Measurements from ENCODE around the gene PDCD6IP. TPM values are rescaled to one million over a fixed set of nuclear protein-coding genes. Genes with fewer than 3 reads are reported as not detected.

Gene PDCD6IP
- total and polyA plus RNA-seq, 2 experiments from 2014 or later = 45.1 to 185 TPM

- Histone ChIP-seq H3K4me1 (ENCODE audit: insufficient read depth) (peaks cover 8% of the 10 kb centered on the region), H3K4me2 (no peak overlapping the region), H3F3A (replicated peaks; ENCODE audit: low read depth) (no peaks in the 10 kb centered on the region), H3K36me3 (ENCODE audit: insufficient read depth) (no peaks in the 10 kb centered on the region), H4K20me1 (replicated peaks; ENCODE audit: insufficient read depth) (no peaks in the 10 kb centered on the region), H3K4me3 (no peak overlapping the region), H3K27ac (ENCODE audit: low read depth) (no peak overlapping the region), H3K9me2 (ENCODE audit: insufficient read depth) (no peaks in the 10 kb centered on the region), H3K27me3 (ENCODE audit: insufficient read depth) (no peaks in the 10 kb centered on the region), H2AFZ (no peak overlapping the region), H3K79me2 (replicated peaks; ENCODE audit: insufficient read depth) (no peaks in the 10 kb centered on the region)
- no peak for ATAC-seq
- no peak for DNase-seq (ENCODE audit: low spot score)
- H3K4me1 Mint-ChIP-seq = peaks cover 29% of the 10 kb centered on the region
- no peaks in the 10 kb centered on the region for H3K36me3 Mint-ChIP-seq (ENCODE audit: low read depth)
- no peak overlapping the region for H3K27ac Mint-ChIP-seq
- H3K4me3 Mint-ChIP-seq = no peak overlapping the region
- TF ChIP-seq REST (IDR thresholded peaks at IDR 0.05; ENCODE audit: unreplicated experiment) = no peak
- H3K27me3 Mint-ChIP-seq (ENCODE audit: insufficient read depth, low read depth, poor library complexity) = no peaks in the 10 kb centered on the region
- H3K9me3 Mint-ChIP-seq = no peaks in the 10 kb centered on the region
Measured at GRCh38 chr3:33790091-33790490, 8.3 kb upstream of the PDCD6IP start.

DNA sequence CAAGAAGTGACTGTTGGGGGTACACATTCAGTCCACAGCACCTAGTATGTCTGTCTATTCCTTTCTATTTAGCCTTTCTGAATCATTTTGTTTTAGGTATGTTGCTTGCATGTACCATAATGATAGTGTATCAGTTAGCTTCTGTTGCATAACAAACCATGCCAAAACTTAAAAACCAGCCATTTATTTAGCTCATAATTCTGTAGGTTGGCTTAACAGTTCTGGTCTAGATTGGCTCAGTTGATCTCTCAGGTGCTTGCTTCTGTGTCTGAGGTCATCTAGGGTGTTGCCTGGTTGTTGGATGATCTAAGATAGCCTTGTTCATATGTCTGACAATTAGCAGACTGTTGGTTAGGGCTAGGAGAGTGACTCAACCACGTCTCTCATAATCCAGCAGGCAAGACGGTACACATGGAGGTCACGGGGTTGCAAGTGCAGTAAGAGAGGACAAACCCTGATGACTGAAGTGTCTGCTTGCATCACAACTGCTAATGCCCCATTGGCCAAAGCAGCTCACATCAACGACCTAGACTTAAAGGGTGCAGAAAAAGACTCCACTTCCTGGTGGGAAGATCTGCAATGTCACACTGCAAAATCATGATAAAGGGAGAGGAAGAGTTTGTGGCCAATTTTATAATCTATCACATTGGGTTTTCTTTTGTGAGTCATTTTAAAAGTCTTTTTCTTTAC is 6.8 kb upstream of the PDCD6IP start:
- ATAC-seq = no peak
- H3K4me1 Mint-ChIP-seq = peaks cover 27% of the 10 kb centered on the region
- DNase-seq (ENCODE audit: low spot score) = no peak
- H3F3A ChIP-seq (replicated peaks; ENCODE audit: low read depth) = no peaks in the 10 kb centered on the region
- peaks cover 8% of the 10 kb centered on the region for H3K4me1 ChIP-seq (ENCODE audit: insufficient read depth)
- H2AFZ ChIP-seq = no peak overlapping the region
- H3K4me3 ChIP-seq = no peak overlapping the region
- no peaks in the 10 kb centered on the region for H3K9me3 Mint-ChIP-seq
- no peak overlapping the region for H3K4me3 Mint-ChIP-seq
- no peaks in the 10 kb centered on the region for H4K20me1 ChIP-seq (replicated peaks; ENCODE audit: insufficient read depth)
- H3K27me3 Mint-ChIP-seq (ENCODE audit: insufficient read depth, low read depth, poor library complexity) = no peaks in the 10 kb centered on the region
- no peak overlapping the region for H3K27ac Mint-ChIP-seq
- H3K27me3 ChIP-seq (ENCODE audit: insufficient read depth) = no peaks in the 10 kb centered on the region
- no peaks in the 10 kb centered on the region for H3K9me2 ChIP-seq (ENCODE audit: insufficient read depth)
- no peaks in the 10 kb centered on the region for H3K79me2 ChIP-seq (replicated peaks; ENCODE audit: insufficient read depth)
- H3K36me3 ChIP-seq (ENCODE audit: insufficient read depth) = no peaks in the 10 kb centered on the region
- H3K27ac ChIP-seq (ENCODE audit: low read depth) = no peak overlapping the region
- H3K36me3 Mint-ChIP-seq (ENCODE audit: low read depth) = no peaks in the 10 kb centered on the region
- H3K4me2 ChIP-seq = no peak overlapping the region
- TF ChIP-seq ZNF331 (CRISPR knock-in tag; IDR thresholded peaks at IDR 0.05; ENCODE audit: low read depth) (no peak), JUNB (IDR thresholded peaks at IDR 0.05; ENCODE audit: unreplicated experiment) (no peak), STAT1 (IDR thresholded peaks at IDR 0.05; ENCODE audit: unreplicated experiment) (no peak), EZH2 (IDR thresholded peaks at IDR 0.05; ENCODE audit: low read depth, unreplicated experiment) (no peak), ZNF462 (CRISPR knock-in tag; IDR thresholded peaks at IDR 0.05) (no peak), CREB1 (CRISPR knock-in tag; IDR thresholded peaks at IDR 0.05; ENCODE audit: low read depth) (no peak)
- TF ChIP-seq, protein P1, sequence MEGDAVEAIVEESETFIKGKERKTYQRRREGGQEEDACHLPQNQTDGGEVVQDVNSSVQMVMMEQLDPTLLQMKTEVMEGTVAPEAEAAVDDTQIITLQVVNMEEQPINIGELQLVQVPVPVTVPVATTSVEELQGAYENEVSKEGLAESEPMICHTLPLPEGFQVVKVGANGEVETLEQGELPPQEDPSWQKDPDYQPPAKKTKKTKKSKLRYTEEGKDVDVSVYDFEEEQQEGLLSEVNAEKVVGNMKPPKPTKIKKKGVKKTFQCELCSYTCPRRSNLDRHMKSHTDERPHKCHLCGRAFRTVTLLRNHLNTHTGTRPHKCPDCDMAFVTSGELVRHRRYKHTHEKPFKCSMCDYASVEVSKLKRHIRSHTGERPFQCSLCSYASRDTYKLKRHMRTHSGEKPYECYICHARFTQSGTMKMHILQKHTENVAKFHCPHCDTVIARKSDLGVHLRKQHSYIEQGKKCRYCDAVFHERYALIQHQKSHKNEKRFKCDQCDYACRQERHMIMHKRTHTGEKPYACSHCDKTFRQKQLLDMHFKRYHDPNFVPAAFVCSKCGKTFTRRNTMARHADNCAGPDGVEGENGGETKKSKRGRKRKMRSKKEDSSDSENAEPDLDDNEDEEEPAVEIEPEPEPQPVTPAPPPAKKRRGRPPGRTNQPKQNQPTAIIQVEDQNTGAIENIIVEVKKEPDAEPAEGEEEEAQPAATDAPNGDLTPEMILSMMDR (conservative IDR thresholded peaks at IDR 0.05; ENCODE audit: low read depth in 2 of 2) = no peak
